Stimulated activated naive CD8-positive, alpha-beta T cell treated with anti-CD3 and anti-CD28 coated beads, Interleukin-15, Interleukin-2, amounts not matched to agents 100 ng/mL and 50 ng/mL, for 24 hours (primary cell): ENCODE measurements around the gene CFAP119.
A peak's percentile ranks its signal among the peaks of the same experiment; 100 is the strongest.

ENCODE experiments used
- H3K27ac Mint-ChIP-seq: one replicate; pipeline ENCODE4 v1.8.0; 2021; ENCODE audit warnings: mild to moderate bottlenecking, mixed read lengths
- H3K27me3 Mint-ChIP-seq: one replicate; pipeline ENCODE4 v1.8.0; 2021; ENCODE audit warnings: mixed read lengths
- H3K36me3 Mint-ChIP-seq: one replicate; pipeline ENCODE4 v1.8.0; 2021; ENCODE audit warnings: low read depth, mixed read lengths
- H3K4me1 Mint-ChIP-seq: one replicate; pipeline ENCODE4 v1.8.0; 2021; ENCODE audit warnings: low read depth, mixed read lengths
- H3K4me3 Mint-ChIP-seq: one replicate; pipeline ENCODE4 v1.8.0; 2021; ENCODE audit warnings: mild to moderate bottlenecking, mixed read lengths
- H3K9me3 Mint-ChIP-seq: one replicate; pipeline ENCODE4 v1.8.0; 2021; ENCODE audit warnings: mixed read lengths

CFAP119 gene

DNA sequence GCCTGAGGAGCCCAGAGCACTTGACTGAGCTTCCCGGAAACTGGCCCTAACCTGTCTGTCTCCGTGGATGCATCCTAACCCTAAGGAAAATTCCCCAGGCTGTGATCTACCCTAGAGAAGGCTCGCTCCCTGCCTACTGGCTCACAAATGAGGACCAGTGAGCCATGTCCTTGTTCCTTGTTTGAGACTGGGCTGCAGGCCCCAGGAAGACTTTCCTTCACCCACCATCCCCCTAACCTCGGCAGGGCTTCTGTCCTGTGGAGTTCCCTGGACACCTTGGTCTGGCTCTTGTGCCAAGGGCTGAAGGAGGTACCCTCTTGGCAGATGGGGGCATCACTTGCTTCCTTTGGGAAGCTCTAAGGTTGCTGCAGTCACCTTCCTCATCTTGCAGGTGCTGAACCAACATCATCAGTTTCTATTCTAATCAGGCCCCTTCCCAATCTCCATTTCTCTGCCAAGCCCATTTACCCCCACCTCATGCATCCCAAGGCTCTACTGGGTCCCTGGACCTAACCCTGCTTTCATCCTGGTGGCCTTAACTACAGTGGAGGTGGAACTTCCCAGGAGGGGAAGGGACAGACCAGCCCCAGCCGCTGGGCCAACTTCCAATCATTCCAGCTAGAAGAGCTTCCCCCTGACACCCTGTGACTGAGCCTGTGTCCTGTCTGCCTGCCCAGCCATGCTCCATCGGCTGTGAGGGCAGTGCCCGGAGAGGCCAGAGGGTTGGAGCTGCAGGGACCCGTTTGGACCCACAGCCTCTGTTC is 12.7 kb upstream of the CFAP119 start:
- peaks cover 3% of the 10 kb centered on the region for H3K27me3 Mint-ChIP-seq
- H3K4me3 Mint-ChIP-seq = peak overlapping the region; percentile 93
- H3K9me3 Mint-ChIP-seq = no peaks in the 10 kb centered on the region
- peak overlapping the region; percentile 98 for H3K27ac Mint-ChIP-seq
- H3K36me3 Mint-ChIP-seq = peaks cover 44% of the 10 kb centered on the region
- H3K4me1 Mint-ChIP-seq = peaks cover 24% of the 10 kb centered on the region

DNA sequence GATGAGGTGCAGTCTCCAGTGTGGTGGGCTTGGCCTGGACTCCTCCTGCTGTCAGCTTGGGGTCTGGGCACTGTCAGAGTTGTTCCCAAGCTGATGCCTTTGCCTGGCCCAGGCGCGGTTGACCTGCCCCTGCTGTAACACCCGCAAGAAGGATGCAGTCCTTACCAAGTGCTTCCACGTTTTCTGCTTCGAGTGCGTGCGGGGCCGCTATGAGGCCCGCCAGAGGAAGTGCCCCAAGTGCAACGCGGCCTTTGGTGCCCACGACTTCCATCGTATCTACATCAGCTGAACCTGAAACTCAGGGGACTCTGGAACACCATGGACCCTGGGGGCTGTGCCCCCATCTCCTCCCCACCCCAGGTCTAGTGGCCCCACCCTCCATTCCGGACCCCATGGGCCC is 12.0 kb upstream of the CFAP119 start:
- H3K4me1 Mint-ChIP-seq = peaks cover 24% of the 10 kb centered on the region
- no peak overlapping the region for H3K27ac Mint-ChIP-seq
- peaks cover 3% of the 10 kb centered on the region for H3K27me3 Mint-ChIP-seq
- H3K4me3 Mint-ChIP-seq = no peak overlapping the region
- no peaks in the 10 kb centered on the region for H3K9me3 Mint-ChIP-seq
- H3K36me3 Mint-ChIP-seq = peaks cover 48% of the 10 kb centered on the region

DNA sequence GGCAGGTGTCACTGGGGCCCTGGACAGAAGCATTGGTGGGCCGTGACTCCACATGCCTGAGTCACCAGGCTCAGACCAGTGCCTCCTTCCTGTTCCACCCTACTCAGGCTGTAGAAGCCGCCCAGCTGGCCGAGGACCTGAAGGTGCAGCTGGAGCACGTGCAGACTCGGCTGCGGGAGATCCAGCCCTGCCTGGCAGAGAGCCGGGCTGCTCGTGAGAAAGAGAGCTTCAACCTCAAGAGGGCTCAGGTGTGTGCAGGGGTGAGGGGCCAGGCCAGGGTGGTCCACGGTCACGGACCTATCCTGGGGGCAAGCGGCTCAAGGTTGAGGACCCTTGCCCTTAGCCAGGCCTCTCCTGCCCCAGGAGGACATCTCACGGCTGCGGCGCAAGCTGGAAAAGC is 9.9 kb upstream of the CFAP119 start:
- no peaks in the 10 kb centered on the region for H3K9me3 Mint-ChIP-seq
- peaks cover 17% of the 10 kb centered on the region for H3K4me1 Mint-ChIP-seq
- H3K36me3 Mint-ChIP-seq = peaks cover 55% of the 10 kb centered on the region
- H3K27me3 Mint-ChIP-seq = no peaks in the 10 kb centered on the region
- no peak overlapping the region for H3K4me3 Mint-ChIP-seq
- H3K27ac Mint-ChIP-seq = no peak overlapping the region

DNA sequence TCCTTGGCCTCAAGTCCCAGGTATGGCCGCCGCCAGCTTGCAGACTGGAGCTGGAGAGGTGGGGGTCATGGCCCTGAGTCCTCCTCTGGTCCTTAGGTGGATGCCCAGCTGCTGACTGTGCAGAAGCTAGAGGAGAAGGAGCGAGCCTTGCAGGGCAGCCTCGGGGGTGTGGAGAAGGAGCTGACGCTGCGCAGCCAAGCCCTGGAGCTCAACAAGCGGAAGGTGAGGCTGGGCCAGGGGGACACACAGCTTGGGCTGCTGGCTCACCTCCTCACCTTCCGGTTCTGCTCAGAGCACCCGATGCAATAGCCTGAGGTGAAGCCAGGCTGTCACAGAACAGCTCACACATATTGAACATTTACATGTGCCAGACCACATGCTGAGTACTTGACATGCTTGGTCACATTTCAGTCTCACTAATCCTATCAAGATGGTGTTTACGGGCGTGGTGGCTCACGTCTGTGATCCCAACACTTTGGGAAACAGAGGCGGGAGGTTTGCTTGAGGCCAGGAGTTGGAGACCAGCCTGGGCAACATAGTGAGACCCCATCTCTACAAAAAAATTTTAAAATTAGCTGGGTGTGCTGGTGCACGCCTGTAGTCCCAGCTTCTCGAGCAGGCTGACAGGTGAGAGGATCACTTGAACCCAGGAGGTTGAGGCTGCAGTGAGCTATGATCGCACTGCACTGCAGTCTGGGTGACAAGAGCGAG is 7.7 kb upstream of the CFAP119 start:
- Mint-ChIP-seq H3K4me1 (peaks cover 6% of the 10 kb centered on the region), H3K4me3 (no peak overlapping the region), H3K9me3 (no peaks in the 10 kb centered on the region), H3K27ac (no peak overlapping the region), H3K36me3 (peaks cover 64% of the 10 kb centered on the region), H3K27me3 (no peaks in the 10 kb centered on the region)

DNA sequence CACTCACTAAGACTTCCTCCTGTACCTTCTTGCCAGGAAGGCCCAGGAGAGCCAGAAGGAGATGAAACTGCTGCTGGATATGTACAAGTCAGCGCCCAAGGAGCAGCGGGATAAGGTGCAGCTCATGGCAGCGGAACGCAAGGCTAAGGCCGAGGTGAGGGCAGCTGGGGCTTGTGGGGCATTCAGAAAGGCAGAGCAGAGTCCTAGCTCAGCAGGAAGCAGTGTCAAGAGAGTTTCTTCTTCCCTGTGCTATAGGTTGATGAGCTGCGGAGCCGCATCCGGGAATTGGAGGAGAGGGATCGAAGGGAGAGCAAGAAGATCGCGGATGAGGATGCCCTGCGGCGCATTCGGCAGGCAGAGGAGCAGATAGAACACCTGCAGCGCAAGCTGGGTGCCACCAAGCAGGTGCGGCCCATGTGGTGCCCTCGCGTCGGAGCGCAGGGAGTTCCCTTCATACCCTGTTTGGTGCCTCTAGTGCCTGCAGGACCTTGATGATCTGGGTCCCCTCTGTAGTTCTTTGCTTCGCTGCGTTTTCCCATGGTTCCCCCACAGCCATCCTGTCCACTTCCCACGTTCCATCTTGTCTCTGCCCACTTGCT is 6.8 kb upstream of the CFAP119 start:
- Mint-ChIP-seq H3K9me3 (no peaks in the 10 kb centered on the region), H3K4me1 (peaks cover 6% of the 10 kb centered on the region), H3K27ac (no peak overlapping the region), H3K4me3 (no peak overlapping the region), H3K36me3 (peaks cover 63% of the 10 kb centered on the region), H3K27me3 (no peaks in the 10 kb centered on the region)

DNA sequence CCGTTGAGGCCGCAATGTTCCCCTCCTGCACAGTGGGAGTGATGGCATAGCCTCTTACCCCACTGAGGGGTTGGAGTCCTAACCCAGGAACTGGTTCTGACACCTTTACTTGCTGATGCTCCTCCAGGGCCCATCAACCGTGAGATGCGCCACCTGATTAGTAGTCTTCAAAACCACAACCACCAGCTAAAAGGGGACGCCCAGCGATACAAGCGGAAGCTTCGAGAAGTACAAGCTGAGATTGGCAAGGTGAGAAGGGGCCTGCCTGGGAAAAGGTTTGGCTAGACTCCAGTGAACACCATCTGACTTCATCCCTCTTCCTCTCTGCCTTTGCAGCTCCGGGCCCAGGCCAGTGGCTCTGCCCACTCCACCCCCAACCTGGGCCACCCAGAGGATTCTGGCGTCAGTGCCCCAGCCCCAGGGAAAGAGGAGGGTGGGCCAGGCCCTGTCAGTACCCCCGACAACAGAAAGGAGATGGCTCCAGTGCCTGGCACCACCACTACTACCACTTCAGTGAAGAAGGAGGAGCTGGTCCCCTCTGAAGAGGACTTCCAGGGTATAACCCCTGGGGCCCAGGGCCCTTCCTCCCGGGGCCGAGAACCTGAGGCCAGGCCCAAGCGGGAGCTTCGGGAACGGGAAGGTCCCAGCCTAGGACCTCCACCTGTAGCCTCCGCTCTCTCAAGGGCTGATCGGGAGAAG is 6.1 kb upstream of the CFAP119 start:
- peaks cover 62% of the 10 kb centered on the region for H3K36me3 Mint-ChIP-seq
- H3K4me3 Mint-ChIP-seq = no peak overlapping the region
- peaks cover 13% of the 10 kb centered on the region for H3K4me1 Mint-ChIP-seq
- H3K9me3 Mint-ChIP-seq = no peaks in the 10 kb centered on the region
- H3K27me3 Mint-ChIP-seq = no peaks in the 10 kb centered on the region
- no peak overlapping the region for H3K27ac Mint-ChIP-seq

DNA sequence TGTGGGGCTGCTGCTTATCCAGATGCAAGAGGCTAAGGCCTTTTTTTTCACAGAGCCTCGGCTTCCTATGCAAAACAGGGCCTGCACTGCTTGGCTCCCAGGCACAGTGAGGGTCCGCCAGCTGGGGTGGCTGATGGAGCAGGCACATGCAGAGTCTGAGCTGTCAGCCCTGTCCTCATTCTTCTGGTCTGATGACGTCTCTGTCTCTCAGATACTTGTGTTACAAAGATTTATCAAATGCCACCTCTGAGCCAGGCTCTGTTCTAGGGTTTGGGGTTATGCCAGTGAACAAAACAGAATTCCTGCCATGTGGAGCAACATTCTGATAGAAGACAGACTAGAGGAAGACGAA is 5.0 kb upstream of the CFAP119 start:
- H3K36me3 Mint-ChIP-seq = peaks cover 58% of the 10 kb centered on the region
- no peaks in the 10 kb centered on the region for H3K9me3 Mint-ChIP-seq
- H3K27ac Mint-ChIP-seq = no peak overlapping the region
- peaks cover 18% of the 10 kb centered on the region for H3K4me1 Mint-ChIP-seq
- no peaks in the 10 kb centered on the region for H3K27me3 Mint-ChIP-seq
- H3K4me3 Mint-ChIP-seq = no peak overlapping the region

DNA sequence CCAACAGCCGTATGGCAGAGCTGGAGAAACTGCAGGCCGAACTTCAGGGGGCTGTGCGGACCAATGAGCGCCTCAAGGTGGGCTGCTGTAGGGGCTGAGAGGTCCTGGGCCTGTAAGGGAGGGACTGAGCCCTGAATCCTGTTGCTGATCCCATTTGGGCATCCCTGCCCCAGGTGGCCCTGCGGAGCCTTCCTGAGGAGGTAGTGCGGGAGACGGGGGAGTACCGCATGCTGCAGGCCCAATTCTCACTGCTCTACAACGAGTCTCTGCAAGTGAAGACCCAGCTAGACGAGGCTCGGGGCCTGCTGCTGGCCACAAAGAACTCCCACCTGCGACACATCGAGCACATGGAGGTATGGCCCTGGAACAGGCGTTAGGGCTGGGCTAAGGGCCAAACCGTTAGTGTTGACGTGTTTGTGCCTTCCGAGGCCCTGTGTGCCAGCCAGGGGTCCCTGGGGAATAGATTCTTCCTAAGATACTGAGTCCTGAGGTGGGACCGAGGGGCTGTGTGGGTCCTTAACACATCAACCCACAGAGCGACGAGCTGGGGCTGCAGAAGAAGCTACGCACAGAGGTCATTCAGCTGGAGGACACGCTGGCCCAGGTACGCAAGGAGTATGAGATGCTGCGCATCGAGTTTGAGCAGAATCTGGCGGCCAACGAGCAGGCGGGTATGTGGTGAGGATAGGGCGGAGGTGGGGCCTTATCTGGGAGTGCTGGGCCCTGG is 4.5 kb upstream of the CFAP119 start:
- Mint-ChIP-seq H3K27ac (no peak overlapping the region), H3K36me3 (peaks cover 57% of the 10 kb centered on the region)

DNA sequence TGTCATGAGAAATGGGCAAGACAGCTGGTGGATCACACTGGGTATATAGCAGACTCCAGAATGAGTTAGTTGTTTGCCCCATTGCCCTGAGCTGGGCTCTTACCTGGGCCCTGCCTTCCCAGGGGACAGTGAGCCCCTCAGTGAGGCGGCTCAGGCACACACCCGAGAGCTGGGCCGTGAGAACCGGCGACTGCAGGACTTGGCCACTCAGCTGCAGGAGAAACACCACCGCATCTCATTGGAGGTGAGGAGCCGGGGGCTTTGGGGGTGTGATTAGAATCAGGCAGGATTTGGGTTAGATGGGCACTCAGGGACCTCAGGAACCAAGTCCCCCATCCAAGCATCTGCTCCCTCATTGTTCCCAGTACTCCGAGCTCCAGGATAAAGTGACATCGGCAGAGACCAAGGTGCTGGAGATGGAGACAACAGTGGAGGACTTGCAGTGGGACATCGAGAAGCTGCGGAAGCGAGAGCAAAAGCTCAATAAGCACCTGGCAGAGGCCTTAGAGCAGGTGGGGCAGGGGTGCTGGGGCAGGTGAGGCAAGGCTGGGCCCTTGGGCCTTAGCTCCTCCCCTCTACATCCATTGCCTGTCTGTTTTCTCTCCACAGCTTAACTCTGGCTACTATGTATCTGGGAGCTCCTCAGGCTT is 3.1 kb upstream of the CFAP119 start:
- H3K4me1 Mint-ChIP-seq = peaks cover 28% of the 10 kb centered on the region

More for the DNA sequence above, 4.5 kb upstream of the CFAP119 start:
- Mint-ChIP-seq H3K4me3 (no peak overlapping the region), H3K27me3 (no peaks in the 10 kb centered on the region), H3K4me1 (peaks cover 18% of the 10 kb centered on the region), H3K9me3 (no peaks in the 10 kb centered on the region)

DNA sequence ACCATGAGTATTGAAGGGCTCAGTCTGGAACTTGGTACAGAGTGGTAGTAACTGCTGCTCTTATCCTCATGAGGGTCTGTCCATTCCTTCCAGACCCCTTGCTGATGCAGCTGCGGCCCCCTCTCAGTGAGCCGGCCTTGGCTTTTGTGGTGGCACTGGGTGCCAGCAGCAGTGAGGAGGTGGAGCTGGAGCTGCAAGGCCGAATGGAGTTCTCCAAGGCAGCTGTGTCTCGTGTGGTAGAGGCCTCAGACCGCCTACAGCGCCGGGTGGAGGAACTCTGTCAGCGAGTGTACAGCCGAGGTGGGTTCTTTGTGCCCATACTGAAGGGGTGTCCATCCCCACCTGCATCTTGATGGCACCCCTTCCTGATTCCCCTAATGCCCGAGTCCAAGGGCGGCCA is 2.2 kb upstream of the CFAP119 start:
- Mint-ChIP-seq H3K9me3 (no peaks in the 10 kb centered on the region), H3K4me3 (no peak overlapping the region), H3K36me3 (peaks cover 45% of the 10 kb centered on the region), H3K27me3 (no peaks in the 10 kb centered on the region), H3K27ac (no peak overlapping the region), H3K4me1 (peaks cover 31% of the 10 kb centered on the region)

More for the DNA sequence above, 3.1 kb upstream of the CFAP119 start:
- H3K36me3 Mint-ChIP-seq = peaks cover 46% of the 10 kb centered on the region
- H3K4me3 Mint-ChIP-seq = no peak overlapping the region
- H3K27ac Mint-ChIP-seq = no peak overlapping the region
- H3K9me3 Mint-ChIP-seq = no peaks in the 10 kb centered on the region
- H3K27me3 Mint-ChIP-seq = no peaks in the 10 kb centered on the region

DNA sequence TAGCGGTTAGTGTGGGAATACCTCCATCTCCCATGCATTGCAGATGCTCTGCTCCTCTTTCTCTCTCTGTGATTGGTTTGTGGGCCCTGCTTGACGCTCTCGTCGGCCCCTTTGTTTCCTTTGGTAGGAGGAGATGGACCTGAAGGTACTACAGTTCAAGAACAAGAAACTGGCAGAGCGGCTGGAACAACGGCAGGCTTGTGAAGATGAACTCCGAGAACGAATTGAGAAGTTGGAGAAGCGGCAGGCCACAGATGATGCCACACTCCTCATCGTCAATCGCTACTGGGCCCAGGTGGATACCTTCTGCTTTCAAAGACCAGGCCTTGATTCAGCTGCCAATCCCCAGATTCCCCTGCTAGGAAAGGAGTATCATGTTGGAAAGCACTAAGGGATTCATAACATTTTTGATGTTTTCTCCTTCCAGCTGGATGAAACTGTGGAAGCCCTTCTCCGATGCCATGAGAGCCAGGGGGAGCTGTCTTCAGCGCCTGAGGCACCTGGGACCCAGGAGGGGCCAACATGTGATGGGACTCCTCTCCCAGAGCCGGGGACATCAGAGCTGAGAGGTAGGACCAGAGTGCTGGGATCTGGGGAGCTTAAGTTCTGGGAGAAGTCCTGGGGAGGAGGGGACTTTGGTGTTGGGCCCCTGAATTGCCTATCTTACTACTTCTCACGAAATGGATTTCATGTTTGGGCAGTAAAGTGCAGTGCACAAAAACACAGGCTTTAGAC is 1.3 kb upstream of the CFAP119 start:
- Mint-ChIP-seq H3K27ac (peak overlapping the region; percentile 90), H3K36me3 (peaks cover 37% of the 10 kb centered on the region), H3K27me3 (no peaks in the 10 kb centered on the region), H3K4me3 (peak overlapping the region; percentile 94), H3K4me1 (peaks cover 34% of the 10 kb centered on the region), H3K9me3 (no peaks in the 10 kb centered on the region)

DNA sequence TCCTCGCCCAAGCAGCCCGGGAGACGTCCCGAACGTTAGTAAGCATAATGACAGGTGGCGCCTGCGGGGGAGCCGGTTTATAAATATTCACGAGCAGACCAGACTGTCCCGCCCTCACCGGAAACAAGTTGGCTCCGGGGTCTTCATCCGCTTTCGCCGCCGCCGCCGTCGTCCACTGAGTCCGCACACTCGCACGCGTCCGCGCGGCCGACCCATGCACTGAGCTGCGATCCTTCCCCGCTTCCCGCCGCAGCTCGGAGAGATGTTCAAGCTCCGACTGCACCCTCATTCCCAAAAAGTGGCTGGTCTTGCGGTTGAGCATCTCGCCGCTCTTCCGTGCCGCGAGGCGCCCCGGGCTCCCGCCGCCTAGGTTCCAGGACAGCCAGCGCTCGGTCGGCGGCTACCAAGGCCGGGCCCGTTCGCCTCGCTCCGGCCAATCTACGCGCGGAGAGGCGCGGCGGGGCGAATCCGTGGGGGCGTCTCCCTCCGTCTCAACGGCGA is 385 bp downstream of the CFAP119 start:
- Mint-ChIP-seq H3K27me3 (no peaks in the 10 kb centered on the region), H3K9me3 (no peaks in the 10 kb centered on the region), H3K4me3 (peak overlapping the region; percentile 94), H3K4me1 (peaks cover 32% of the 10 kb centered on the region), H3K27ac (peak overlapping the region; percentile 90), H3K36me3 (peaks cover 35% of the 10 kb centered on the region)

DNA sequence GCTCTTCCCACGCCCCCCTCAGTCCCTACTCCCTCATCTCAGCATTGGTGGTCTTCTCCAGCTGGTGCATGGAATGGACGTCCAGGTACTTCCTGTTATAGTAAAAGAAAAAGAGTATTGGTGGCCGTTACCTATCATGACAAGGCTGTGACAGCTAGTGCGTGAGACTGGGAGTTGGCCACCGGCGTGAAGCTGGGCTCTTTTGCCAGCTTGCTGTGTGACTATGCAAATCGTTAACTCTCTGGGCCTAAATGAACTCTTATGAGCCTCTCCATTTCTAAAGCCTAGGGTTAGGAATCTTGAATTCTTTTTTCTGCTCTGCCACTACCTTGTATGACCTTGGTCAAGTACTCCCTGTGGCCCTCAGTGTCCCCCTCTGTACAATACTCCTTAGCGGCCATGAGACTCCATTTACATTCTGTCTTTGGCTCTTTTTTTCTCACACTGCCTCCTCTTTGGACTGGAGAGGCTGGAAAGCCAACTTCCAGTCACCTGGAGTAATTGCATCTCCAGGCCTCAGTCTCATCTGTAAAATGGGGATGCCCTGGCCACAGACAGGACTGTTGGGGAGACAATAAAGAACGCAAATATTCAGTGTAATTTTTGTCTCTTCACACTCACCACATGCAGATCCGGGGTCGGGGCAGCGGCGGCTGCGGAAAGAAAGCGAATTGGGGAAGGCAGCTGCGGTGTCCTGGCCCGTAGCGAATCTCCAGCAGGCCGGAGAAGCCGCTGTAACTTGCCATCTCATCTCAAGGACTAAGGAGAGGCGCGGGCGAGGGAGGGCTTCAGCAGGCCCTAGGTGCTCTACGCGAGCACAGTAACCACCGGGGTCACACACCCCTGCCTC is 1.1 kb downstream of the CFAP119 start:
- H3K27me3 Mint-ChIP-seq = no peaks in the 10 kb centered on the region
- peaks cover 37% of the 10 kb centered on the region for H3K36me3 Mint-ChIP-seq
- peak overlapping the region; percentile 94 for H3K4me3 Mint-ChIP-seq
- peaks cover 30% of the 10 kb centered on the region for H3K4me1 Mint-ChIP-seq
- H3K9me3 Mint-ChIP-seq = no peaks in the 10 kb centered on the region
- H3K27ac Mint-ChIP-seq = peak overlapping the region; percentile 81
